ENCODE data around the gene KLF4.

KLF4 gene

DNA sequence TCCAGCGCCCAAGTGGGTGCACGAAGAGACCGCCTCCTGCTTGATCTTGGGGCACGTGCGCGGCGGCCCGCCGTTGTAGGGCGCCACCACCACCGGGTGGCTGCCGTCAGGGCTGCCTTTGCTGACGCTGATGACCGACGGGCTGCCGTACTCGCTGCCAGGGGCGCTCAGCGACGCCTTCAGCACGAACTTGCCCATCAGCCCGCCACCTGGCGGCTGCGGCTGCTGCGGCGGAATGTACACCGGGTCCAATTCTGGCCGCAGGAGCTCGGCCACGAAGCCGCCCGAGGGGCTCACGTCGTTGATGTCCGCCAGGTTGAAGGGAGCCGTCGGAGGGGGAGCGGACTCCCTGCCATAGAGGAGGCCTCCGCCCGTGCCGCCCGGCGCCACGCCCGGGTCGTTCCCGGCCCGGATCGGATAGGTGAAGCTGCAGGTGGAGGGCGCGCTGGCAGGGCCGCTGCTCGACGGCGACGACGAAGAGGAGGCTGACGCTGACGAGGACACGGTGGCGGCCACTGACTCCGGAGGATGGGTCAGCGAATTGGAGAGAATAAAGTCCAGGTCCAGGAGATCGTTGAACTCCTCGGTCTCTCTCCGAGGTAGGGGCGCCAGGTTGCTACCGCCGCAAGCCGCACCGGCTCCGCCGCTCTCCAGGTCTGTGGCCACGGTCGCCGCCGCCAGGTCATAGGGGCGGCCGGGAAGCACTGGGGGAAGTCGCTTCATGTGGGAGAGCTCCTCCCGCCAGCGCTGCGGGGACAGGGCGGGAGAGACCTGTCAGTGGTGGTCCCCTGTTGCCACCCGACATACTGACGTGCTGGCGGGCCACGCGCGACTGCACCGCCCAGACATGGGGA lies 1.8 kb downstream of the KLF4 start:
- DNase-seq, result peak; percentile 72

DNA sequence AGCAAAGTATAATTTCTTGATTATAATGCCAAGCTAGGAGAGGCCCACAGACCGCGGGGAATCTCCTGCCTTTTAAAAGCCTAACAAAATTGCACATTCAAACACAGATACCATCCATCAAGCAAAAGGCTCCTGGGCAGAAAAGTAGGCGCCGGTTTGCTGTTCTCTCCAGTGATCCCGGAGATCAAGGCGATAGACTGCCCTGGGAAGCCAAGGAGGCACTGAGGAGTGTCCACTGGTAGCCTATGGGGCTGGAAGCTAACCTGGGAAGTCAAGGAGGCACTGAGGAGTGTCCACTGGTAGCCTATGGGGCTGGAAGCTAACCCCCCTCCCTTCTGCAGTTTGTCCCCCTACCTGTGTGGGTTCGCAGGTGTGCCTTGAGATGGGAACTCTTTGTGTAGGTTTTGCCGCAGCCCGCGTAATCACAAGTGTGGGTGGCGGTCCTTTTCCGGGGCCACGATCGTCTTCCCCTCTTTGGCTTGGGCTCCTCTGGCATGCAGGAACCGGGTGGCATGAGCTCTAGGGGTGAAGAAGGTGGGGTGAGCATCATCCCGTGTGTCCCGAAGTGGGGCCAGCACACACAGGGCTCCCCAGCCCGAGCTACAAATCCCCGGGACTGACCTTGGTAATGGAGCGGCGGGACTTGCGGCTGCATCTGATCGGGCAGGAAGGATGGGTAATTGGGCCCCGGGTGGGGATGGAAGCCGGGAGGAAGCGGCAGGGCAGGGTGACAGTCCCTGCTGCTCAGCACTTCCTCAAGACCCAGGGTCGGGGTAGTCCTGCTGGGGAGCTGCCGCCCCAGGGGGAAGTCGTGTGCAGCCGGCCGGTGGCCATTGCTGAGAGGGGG lies 2.7 kb downstream of the KLF4 start:
- peak; percentile 34 for DNase-seq

DNA sequence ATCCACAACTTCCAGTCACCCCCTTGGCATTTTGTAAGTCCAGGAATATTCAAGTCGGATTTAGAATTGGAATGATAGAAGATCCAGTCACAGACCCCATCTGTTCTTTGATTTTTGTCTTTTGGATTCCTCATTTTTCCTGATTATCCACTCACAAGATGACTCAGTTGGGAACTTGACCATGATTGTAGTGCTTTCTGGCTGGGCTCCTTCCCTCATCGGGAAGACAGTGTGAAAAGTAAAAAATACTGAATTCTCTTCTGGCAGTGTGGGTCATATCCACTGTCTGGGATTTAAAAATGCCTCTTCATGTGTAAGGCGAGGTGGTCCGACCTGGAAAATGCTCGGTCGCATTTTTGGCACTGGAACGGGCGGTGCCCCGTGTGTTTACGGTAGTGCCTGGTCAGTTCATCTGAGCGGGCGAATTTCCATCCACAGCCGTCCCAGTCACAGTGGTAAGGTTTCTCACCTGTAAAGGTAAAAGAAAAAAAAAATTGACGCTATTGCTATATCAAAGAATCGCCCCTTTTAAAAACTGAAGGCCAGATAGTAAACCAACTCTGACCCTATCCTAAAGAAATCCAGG lies 4.0 kb downstream of the KLF4 start:
- no peak for DNase-seq

DNA sequence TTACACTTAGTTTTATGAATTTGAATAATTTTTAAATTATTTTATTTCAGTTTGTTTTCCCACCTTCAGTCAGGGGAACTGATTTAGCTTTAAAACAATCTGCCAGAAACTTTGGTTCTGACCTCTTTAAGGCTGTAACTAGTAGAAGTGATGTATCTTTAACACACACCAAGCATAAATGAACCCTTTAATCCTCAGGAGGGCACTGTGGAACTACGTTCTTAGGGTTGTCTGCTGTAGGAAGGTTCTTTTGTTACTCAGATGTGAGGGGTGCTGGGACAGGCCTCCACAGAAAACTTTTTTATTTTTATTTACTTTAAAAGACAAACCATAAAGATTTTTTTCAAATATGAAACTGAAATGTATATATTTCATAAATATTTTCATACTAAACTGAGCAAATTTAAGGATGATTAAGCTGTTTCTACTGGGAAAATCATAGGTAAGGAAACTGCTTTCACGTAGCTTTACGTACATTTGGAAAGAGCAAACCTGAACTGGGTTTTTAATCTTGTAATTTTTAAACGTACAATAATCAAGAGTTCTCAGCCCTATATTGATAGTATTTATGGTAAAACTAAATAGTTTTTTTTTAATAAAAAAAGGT lies 5.3 kb downstream of the KLF4 start:
- DNase-seq, result peak; percentile 78

DNA sequence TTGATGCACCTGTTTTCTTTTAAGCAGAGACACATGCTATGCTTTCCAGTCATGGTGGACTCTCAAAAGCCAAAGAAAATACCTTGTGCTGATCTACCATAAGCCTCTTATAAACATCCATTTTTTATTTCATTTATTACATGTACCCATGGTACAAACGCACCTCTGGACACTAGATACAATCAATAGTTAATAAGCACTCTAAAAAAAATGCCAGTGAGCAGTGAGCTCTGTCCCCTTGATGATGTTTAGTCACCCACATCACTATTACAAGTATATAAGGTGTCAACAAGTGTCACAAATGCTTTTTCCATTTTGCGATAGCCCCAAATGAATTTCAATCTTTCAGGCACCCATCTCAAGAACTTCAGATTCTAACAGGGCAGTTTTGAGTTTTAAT lies 5.9 kb downstream of the KLF4 start:
- DNase-seq, result no peak

DNA sequence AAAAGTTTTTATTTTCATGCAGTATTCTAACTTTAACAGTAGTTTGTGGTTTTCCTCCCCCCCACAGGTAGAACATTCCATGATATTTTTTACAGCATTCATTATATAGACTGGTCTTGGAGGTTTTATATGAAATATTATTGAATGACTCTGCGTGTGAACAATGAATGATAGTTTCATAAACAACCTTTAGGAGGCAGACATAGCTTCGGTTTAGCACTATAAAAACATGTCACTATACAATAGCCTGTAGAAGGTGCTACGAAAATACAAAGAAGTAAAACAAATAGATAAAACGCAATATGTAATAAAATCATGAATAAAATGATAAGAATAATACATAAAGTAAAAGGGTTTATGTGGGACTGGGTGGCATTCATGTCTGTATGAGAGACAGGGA lies 8.5 kb downstream of the KLF4 start:
- peak; percentile 21 for DNase-seq

DNA sequence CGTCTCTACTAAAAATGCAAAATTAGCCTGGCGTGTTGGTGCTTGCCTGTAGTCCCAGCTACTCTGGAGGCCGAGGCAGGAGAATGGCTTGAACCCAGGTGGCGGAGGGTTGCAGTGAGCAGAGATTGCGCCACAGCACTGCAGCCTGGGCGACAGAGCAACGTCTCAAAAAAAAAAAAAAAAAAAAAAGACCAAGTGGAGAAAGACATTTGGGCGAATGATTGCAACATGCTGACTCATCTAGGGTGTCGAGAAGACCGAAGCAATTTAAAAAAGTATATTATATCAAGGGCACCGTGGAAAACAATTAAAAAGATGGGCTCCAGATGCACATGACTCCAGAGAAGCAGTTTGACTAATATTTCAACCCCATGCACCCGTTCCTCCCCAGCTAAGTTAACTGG lies 9.2 kb downstream of the KLF4 start:
- DNase-seq, result no peak

DNA sequence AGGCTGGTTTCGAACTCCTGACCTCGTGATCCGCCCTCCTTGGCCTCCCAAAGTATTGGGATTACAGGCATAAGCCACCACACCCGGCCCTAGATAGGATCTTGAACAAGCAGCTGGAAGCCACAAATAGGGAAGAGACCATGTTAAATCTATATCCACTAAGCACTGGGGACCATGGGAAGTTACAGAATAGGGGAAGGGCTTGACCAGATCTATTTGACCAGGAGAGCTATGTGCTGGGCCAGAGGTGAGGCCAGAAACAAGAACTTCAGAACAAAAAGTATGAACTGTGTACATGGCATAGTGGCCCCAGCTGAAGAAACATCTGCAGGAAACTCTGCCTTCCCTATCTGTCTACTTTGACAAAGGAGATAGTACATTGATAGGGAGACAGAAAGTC lies 10.8 kb downstream of the KLF4 start:
- DNase-seq, result no peak

DNA sequence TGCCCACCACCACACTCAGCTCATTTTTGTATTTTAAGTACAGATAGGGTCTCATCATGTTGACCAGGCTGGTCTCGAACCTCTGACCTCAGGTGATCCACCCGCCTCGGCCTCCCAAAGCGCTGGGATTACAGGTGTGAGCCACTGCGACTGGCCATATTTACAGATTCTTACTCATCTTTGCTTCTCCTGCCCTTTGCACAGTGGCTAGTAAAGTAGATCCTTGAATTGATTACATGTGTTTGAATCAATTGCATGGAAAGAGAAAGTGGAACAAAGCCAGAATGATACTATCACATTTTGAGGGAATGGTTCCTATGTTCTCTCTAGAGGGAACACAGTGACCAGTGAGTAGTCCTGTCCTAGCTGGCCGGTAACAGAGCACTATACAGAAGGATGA lies 15.4 kb downstream of the KLF4 start:
- DNase-seq, result no peak

DNA sequence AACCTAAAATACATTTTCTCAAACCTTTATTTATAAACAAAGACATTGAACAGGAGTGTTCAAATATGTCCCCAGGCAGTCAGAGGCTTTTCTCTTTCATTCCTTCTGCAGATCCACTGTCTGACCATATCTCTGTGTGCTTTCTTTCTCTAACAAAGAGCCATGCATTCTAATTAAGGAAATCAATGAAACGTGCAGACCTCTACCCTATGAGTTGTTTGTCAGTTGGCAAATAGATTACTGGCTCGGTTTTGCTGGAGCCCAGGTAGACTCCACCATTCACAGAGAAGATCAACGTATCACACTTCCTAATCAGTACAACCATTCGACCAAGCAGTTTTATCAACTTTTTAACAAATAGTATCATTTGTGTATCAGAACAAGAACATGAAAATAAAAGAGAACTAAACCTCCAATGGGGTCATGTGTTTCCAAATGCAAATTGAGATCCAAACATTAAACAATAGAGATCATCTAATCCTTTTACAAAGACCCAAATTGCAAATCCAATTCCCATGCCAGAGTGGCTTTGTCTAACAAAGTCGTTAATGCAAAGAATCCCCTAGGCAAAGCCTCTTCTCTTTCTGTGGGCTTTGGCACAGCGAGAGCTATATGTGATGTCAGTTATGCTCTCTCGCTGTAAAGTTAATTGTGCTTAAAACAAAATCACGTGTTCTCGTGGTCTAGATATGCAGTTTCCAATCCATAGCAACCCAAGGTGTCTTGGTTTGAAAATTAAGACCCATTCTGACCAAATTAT lies 16.8 kb downstream of the KLF4 start:
- DNase-seq, result no peak

DNA sequence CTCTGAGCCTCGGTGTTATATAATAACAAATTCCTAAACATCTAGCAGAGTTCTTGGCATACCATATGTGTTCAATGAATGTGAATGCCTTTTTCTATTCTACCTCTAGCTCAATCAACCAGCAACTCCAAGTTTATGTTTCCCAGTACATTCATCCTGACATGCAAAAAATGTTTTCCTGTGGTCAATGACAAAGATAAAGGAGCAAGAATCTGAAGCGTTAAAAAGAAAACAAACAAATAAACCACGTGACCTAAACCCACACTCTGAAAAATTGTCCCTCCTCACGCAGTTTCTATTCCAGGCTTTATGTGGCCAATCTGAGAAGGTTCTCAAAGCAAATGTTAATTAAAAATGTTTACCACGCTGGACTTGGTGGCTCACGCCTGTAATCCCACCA lies 18.0 kb downstream of the KLF4 start:
- DNase-seq, result no peak

DNA sequence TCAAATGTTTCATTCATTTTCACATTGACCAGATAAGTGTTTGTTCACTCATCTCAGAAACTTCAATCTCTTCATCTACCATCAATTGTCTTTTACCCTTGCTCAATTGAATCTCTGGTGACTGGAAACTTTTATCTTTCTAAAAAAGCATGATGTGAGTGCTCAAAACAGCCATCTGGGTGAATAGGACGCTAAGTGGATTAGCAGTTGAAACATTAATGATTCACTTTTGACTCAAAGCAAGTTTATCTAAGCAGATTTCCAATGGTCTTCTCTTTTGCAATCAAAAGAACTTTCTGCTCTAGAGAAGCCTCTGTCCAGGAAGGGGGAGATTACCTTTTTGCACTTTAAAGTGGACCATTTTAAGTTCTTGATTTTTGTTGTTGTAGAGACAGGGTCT lies 22.2 kb downstream of the KLF4 start:
- no peak for DNase-seq

DNA sequence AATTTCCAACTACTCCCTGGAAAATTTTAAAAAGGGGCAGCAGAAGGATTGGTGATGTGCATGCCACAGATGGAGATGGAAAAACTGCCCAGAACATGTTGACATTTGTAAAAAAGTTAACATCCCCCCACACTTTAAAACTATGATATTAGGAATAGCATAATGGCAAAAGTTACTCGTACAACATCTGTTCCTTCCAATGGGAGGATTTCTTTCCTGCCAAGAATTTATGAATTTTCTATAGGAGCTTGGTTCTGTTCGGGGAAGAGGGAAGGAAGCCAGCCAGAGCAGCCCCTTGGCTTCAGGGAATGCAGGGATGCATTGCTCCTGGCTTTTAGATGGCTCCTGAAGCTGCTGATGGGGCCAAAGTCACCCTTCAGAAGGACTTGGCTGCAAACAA lies 22.7 kb downstream of the KLF4 start:
- no peak for DNase-seq

DNA sequence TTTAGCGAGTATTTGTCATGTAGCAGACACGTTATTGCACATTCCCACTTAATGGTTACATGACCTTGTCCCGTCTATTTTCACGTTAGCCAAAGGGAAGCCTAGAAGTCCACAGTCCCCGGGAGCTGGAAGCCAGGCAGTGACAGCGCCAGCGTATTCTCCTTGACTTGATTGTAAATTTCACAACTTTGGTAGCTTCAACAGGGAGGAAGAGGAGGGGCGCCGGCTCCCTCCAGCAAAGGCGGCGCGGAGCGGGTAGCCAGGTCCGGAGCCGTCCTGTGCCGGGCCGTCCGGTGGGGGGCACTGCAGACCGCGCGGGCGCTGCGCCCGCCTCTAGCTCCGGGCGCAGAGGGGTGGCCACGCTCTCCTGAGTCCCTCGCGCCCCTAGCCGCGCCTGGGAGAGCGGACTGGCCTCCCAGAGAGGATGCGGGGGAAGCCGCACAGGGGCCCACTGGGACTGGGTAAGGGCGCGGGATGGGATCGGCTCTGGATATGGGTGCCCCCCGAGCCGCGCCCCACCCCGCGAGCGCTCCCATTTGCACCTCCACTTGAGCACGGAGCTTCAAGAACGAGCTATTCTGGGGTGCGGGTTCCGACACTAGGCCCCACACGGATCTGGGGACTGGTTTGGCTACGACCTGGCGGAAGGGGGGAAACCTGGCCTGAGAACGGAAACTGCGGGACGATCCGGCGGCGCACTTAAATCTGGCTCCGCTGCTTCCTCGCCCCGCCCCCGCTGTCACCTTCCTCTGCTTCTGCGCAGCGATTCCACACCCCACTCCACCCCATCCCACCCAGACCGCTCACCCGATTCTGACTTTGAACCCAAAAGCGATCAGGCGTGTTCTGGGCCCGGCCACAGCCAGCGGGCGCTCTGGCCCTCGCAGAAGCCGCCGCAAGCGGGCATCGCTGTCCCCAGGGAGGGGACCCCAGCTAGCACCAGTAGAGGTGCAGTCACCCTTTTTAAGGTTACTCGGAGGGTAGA lies 23.8 kb downstream of the KLF4 start:
- DNase-seq, result peak; percentile 59

DNA sequence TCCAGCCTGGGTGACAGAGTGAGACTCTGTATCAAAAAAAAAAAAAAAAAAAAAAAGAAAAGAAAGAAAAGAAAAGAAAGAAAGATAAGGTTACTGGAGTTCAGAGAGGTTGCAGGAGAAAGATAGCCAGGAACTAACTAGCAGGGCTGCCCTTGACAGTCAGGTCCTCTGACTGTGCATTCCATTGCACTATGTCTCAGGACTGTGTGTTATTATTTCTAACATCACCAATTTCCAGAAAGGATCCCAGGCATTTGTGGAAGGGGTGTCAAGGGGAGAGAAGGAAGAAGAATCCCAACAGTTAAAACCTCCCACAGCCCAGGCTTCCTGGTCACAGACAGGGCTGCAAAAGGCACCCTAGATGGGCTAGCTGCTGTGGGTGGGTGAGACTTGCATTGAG lies 25.1 kb downstream of the KLF4 start:
- DNase-seq, result no peak

DNA sequence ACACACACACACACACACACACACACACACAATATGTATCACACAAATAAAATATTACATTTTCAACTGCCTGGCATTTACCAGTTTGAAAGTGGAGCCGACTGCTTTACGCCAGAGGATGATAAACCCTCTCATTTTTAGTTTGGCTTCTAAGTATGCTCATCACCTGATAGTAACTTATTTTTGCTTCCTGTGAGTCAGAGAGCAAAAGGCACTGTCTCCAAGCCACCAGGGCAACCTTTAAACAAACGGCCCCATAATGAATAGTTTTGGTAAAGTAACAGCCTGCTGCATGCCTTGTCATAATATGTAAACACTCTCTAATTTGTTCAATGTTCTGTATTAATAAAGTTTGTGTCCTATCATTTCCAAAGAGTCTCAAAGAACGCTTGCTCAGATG lies 26.9 kb downstream of the KLF4 start:
- peak; percentile 23 for DNase-seq

DNA sequence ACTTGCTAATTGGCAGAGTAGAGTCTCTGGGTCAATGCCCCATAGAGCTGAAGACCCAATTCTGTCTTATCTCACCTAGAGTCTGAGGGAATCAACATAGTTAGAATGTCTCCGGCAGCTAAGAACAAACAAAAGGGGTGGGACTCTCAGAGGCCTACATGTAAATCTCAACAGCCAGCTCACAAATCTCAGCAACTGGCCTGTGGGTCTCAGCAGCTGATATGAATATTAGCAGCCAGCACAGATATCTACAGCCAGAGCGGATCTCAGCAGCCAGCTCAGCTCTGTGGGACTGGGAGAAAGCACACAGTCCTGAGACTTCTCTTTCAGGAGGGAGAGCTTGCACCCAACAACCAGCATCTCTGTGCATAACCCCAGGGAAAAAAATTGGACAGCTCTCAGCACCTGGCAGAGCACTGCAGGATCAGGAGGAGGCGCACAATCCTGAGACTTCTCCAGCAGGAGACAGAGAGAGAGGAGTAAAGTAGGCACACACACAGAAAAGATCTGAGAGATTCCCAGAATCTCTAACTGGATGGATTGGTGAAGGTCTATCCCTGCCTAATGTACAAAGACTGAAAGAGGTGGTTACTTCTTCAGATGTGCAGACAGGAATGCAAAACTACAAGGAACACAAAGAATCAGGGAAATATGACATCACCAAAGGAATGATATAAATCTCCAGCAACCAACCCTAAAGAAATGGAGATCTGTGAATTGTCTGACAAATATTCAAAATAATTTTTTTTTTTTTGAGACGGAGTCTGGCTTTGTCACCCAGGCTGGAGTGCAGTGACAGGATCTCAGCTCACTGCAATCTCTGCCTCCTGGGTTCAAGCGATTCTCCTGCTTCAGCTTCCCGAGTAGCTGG lies 29.2 kb downstream of the KLF4 start:
- no peak for DNase-seq

DNA sequence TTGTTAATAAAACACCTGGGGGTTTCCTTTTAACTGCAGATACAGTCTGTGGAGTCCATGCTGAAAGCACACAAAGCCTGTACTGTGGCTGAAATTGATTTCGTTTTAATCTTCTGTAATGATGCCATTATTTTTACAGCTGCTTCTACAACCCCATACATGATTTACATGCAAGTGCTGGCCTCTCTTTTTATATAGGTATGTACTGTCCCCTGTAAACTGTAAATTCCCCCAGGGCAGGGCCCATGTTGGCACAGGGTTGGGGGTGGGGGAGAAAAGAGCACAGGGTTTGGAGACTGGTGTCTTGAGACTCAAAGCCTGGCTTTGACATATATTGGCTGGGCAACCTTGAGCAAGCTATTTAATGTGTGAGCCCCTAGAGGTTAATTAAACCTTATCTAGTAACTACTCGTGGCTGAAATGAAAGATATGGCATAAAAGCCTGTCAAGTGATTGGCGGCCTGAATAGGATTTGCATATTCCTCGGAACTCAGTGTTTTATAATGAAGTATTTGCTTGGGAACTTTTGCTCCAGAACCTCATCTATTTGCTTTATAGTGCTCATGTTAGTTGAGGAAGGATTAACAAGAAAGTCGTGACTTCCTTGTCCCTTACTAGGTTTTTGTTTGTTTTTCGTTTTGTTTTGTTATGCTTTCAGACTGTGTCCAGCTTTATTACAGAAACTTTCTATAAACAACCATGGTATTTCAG lies 34.0 kb downstream of the KLF4 start:
- DNase-seq, result no peak

DNA sequence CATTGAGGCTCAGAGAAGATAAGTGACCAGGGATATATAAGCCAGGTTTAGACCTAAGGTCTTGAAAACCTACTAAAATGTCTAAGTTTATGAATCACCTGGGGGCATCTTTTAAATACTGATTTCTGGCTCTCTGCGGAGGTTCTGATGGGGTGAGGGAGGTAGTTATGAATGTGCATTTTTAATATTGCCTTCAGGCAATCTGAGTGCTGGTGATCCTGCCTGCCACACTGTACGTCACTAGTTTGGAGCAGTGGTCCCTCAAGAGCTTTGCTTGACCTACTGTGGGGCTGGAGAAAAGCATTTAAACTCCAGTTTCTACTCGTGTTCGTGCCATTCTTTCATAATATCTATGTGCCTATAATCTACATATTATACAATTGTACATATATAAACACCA lies 36.1 kb downstream of the KLF4 start:
- no peak for DNase-seq

DNA sequence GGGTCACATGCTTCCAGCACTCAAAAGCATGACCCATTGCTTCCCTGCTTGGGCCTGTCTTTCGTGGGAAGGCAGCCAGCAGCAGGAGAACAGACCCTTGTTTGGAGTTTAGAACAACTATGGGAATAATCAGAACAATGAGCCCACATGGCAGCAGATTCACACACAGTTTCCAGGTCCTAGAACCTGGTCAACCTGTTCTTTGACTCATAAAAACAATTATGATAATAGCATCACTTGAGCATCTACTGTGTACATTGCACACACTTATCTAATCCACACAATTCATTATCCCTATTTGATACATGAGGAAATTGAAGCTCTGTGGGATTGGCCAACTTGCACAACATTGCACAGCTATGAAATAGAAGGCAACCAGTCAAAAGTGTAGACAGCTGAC lies 41.7 kb downstream of the KLF4 start:
- DNase-seq, result peak; percentile 89
